Activated CD4-positive, alpha-beta T cell treated with anti-CD3 and anti-CD28 coated beads, Interleukin-2, amount 50 U/mL, for 24 hours (primary cell): ENCODE results near the gene HEPACAM.

Experiments
- DNase-seq, 2 donors: peaks; one replicate each; pipeline ENCODE4 v3.0.0-alpha.2; 2020; ENCODE audit warnings: low read depth in 1 of 2, low spot score in 1 of 2

HEPACAM gene

DNA sequence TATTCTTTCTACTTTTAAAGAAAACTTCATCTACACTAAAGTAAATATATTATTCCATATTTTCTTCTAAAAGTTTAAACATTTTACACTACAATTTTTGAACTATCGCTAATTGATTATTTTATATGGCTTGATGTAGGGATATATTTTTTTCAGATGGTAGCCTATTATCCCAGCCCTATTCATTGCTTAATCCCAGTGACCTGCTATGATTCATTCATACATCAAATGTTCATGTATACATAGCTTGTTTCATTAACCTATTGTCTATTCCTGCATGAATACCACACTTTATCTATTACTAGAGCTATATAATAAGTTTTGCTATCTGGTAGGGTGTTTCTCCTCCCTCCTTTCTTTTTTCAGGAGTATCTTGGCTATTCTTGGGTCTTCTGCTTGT is 33.2 kb downstream of the HEPACAM start:
- no peak for DNase-seq

DNA sequence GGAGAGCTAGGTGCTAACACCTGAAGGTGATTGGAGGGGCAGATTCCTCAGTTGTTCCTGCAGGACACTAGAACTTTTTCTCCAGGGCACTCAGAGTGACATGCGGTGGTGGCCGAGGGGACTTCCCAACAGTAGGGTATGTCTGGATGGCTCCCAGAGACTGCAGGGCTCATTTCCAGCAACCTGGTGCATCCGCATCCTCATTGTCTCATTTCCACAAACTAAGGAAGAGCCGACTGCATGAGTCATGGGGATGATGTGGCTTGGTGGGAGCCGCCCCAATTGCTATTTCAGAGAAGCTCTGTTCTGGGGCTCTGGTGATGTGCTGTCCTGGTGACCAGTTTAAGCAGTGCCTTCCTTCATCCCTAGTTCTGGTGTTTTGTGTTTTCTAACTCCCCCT is 35.4 kb downstream of the HEPACAM start:
- no peak for DNase-seq

DNA sequence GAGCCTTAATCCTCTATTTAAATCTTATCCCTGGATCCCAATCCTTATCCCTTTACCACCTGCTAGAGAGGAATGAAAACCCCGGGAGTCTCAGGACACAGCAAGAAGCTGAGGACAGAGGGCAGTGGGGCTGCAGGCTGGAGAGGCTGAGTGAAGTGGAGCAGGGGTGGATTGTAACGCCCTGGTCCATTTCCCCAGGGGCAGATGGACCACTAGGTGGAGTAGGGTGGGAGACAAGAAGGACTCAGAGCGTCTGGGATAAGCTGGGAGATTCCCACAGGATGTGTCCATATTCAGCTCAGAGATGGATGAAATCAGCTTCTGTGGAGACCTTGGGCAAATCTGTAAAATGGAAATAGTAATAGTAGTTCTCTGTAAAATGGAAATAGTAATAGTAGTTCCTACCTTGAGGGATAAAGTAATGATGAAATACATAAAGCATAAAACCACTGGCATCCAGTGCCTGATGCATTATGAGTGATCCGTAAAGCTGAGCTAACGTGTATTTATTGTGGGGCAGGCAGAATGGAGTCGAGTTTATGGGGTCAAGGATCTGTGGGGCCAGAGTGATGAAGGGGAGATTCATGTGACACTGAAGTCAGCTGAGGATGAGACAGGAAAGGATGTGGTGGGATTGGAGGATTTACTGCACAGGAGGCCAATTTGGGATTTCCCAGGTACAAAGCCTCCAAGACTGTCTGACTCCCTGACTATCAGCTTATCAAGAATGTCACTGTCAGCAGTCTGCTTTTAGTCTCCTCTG is 36.3 kb downstream of the HEPACAM start:
- DNase-seq, result no peak

DNA sequence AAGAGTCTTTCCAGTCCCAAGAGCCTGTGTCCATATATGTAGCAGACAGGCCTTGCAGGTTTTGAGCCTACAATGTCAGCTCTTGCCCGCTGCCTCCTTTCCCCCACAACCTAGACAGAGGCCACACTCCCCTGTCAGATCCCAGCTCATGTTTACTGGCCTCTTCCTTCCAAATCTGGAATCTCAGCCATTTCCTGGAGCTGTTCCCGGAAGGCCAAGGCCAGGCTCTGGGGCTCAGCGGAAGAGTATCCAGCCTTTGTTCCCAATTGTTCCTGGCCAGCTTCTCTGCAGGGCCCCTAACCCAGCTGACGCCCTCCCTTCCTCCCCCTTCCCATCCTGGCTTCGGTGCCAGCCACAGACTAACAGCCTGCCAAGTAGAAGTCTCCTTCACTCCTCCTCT is 37.1 kb downstream of the HEPACAM start:
- DNase-seq, result no peak

DNA sequence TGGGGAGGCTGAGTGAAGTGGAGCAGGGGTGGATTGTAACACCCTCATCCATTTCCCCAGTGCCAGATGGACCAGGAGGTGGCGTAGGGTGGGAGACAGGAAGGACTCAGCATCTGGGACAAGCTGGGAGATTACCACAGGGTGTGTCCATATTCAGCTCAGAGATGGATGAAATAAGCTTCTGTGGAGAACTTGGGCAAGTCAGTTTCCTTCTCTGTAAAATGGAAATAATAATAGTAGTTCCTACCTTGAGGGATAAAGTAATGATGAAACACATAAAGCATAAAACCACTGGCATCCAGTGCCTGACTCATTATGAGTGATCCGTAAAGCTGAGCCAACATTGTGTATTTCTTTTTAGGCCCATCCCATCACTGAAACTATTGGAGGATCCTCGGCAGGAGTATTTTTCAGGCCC is 37.6 kb downstream of the HEPACAM start:
- no peak for DNase-seq

DNA sequence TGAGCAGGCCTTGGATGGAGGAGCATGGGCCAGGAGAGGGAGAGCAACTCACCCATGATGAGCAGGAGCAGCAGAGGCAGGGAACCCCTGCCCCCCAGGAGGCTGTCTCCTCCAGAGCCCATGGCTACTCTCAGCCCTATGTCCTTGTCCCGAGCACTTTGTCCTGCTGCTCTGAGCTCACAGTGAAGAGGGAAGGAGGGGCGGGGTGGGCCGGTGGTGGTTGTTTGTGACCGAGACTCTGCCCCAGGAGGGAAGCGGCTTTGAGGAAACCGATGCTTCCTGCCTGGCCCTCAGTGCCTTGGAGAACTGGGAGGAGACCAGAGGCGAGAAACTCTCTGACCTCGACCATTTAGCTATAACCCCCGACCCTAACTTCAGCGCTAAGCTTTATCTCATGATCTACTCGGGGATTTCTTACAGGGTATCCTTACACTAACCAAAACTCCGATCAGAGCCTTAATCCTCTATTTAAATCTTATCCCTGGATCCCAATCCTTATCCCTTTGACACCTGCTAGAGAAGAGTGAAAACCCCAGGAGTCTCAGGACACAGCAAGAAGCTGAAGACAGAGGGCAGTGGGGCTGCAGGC is 38.1 kb downstream of the HEPACAM start, which contains the start of gene ROBO4:
ROBO4 (minus strand) TSS at position 192 of the 589 bp plus-strand sequence; CDS start at position 122, 70 bp downstream.
- no peak for DNase-seq

DNA sequence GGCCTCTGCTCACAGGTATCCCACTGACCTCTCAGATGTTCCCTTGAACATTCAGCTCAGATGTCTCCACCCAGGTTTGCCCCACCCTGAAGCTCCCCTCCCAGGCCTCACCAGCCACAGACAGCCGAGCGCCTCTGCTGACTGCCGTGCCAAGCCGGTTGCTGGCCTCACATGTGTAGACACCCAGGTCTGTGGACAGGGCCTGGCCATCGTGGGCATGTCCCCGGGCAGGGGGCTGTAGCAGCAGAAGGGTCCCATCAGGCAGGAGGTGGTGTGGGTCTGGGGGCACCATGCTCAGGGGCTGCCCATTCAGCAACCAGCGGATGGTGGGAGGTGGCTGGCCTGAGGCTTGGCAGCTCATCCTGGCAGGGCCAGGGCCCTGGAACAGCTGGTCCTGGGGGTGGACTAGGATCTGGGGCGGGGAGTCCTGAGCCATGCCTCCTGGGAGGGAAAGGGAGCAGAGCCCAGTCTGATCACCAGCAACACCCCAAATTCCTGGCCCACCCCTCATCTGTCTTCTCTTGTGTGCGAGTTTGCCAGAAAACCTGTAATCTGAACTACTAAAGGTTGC is 38.9 kb downstream of the HEPACAM start:
- no peak for DNase-seq

DNA sequence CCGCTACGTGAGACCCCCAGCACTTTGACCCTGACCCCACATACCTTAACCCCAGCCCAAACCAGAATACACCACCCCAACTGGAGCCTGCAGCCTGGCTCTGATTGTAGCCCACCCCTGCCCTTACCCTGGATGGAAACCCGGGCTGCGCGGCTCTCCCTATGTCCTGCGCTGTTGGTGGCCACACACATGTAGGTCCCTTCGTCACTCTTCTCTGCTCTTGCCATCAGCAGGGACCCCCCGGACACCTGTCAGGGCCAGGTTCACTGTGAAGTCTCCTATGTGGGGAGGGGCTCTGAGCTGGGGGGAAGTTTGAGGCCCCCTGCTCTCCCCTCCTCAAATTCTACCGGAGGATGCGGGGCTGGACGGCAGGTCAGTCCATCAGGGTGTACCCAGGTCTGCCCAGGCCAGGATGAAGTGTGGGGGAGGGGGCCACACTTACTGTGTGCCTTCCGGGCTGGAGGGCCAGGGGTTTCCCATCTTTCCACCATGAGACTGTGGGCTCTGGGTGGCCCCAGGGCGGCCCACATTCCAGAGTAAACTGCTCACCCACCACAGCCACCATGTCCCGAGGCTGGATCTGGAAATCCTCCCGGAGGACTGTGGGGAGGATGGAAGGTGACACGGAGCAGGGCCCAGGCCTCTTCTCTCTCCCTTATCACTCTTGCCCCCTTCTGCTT is 39.6 kb downstream of the HEPACAM start:
- no peak for DNase-seq

DNA sequence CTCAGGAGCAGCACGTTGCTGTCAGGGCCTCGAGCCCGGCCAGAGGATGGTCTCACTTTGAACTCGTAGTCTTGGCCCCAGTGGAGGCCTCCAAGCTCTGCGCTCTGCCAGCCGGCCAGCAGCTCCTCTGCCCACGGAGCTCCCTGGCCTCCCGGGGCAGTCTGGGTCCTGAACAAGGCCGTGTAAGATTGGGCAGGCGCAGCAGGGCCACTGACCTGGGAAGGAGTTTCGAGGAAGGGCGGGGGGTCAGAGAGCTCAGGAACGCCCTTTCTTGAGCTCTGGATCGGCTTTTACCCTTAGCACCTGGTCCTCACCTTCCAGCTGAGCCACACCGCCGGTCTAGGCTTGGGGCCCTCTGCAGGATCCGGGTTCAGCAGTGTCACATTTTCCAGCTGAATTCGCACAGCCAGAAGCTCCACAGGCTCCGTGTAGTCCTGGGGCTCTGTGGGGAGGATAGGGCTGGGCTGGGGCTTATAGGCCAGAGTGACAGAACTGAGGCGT is 40.3 kb downstream of the HEPACAM start:
- no peak for DNase-seq

DNA sequence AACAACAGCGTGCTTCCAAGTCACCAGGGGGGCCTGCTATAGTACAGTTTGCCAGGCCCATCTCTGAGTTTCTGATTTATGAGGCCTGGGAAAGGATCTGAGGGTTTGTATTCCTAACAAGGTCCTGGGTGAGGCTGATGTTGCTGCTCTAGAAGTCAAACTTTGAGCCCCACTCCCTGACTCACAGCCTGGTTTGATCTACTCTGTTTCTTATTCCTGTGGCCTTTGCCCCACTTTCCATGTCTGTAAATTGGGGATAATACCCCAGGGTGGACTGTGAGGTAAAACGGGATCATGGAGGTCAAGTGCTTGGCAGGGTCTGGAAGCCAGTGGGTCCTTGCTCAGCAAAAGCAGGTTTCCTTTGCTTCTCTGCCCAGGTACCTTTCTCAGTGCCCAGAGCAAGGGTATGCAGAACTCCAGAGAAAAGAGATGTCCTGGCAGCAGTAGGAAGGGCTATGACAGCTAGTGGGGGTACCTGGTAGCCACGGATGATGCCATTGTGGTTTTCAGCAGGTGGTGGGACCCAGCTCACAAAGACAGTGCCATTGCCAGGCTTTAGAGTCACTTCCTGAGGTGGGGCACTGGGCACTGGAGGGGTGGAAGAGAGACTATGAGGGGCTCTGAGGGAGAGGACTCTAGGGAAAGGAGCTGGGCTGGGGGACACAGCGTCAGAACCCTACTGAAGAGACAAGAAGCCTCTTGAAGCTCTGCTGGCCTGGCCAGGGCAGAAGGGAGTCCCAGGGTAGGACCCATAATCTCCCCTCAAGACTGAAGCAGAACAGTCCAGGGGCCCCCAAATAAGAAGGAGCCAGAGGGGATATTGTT is 41.0 kb downstream of the HEPACAM start:
- no peak for DNase-seq

DNA sequence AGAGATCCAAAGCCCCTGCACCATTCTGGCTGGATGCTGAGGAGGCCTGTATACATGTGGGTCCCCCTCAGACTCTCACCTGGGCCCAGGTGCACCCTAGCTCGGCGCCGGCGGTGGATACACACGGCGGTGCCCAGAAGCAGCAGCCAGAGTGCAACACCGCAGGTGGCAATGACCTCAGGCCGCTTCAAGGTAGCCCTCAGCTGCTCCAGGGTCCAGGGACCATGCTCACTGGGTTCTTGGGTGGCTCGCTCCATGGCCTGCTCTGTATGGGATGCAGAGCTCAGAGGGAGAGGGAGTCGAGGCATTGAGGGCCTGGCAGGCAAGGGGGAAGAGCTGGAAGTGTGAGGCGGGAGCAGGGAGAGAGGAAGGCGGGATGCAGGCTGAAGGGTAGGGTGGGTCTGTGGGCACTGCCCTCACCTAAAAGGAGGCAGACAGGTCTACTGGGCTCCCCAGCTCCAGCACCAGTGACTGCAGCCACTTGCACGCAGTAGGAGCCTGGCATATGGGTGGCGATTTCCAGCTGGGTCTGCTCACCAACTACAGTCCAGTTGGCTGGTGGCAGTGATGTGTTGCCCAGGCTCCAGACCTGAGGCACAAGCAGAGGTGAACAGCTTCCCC is 42.0 kb downstream of the HEPACAM start:
- no peak for DNase-seq

DNA sequence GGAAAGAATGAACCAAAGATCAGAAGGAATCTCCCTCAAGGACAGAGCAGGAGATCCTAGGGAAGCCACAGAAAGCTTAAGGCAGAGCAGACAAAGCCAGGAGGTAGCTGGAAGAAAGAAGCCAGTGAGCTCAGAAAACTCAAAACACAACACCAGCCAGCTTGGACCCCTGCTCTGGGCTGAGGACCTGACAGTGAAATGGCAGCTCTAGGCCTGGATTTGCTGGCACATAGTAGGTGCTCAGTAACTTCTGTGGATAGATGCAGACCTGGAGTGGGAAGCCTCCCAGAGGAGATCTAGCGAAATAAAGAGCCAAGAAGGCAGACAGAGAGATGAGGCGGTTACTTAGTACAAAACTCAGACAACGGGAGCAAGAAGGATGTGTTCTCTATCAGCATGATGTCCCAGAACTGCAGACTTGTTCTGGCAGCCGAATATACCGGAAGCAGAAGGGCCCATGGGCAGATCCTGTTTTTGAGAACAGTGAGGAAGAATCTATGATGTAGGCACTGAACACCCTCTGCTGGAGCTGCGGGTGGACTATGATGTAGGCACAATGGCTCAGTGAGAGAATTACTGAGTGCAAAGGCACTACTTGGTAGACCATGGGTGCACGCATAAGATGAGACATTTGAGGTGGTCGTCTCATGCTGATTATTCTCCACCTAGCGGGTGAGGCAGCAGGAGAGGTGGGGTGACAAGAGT is 42.9 kb downstream of the HEPACAM start:
- no peak for DNase-seq

DNA sequence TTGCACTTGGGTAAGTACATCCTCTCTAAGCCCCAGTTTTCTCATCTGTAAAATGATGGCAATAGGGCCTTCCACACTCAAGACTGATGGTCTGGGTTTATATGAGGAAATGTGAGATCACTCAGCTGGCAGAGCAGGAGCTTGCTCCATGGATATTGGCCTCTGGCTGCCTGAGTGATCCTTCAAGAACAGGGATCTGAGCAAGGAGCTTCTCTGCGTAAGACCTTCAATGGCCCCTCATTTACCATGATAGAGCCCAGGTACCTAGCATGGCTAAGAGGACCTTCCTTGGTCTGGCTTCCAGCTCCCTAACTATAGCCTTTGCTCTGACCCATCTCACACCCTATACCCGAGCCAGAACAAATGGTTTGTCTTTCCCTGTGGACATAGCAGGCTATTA is 43.7 kb downstream of the HEPACAM start:
- no peak for DNase-seq

DNA sequence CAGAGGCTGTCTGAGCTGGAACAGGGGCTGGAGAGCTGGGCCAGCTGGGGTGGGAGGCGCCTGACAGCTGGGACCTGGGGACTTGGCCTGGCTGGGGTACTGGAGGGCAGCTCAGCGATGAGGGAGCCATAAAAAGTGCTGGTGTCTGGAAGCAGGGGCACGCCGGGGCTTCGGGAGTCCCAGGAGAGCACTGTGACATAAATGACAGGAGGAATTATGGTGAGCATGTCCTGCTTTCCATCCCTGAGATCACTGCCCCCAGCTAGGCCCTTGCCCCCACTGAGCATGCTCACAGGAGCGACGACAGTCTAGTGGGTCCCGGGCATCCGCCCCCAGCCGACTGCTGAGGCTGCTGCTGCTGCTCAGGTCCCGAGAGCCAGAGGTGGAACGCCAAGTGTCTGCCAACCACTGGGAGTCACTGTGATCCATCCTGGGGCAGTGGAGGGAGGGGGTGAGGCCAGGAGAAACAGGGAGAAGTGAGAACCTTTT is 44.4 kb downstream of the HEPACAM start:
- no peak for DNase-seq

DNA sequence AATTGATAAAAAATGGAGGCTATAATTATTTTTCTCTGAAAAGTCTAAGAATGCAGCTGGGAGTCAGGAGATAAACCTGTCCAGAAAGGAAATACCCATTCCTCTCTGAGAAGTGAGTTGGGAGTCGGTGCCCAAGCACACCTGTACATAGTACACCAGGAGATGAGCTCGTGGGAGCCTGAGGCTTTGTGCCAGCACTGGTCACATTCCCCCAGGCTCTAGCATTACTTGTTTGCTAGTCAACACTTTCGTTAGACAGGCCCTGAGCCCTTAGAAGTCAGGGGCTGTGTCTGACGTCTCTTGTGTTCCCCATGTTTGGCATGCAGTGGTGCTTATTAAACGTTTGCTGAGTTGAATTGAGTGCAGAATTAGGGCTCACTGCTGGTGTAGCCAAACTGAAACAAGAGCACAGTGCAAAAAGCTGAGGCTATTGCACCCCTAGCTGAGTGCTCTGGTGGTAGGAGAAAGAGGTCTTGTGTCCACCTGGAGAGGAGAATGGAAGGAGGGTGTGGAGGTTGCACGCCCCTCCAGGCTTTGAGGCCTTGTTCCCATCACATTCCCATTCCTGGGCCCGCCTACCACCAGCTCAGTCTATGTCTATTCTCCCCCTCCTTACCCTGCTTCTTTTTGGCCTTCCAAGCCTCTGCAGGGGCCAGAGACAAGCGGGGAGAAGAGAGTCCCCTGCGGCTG is 45.0 kb downstream of the HEPACAM start:
- DNase-seq, result no peak

DNA sequence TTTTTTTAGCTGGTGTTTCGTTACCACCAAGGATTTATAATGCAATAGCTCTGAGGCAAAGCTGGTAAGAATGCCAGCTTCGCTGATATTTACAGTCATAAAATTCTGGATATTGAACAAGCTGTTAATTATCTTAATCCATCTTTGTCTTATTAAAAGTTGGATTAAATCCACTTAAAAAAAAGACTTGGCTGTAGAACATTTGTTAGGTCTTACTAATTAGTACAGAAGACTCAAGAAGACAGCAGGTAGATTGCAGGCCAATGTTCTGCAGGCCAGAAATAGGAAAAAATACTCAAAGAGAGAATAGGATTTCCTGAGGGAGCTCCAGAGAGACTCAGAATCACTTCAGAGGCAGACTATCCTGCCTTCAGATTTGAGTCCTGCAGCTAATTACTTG is 45.7 kb downstream of the HEPACAM start:
- DNase-seq, result no peak

DNA sequence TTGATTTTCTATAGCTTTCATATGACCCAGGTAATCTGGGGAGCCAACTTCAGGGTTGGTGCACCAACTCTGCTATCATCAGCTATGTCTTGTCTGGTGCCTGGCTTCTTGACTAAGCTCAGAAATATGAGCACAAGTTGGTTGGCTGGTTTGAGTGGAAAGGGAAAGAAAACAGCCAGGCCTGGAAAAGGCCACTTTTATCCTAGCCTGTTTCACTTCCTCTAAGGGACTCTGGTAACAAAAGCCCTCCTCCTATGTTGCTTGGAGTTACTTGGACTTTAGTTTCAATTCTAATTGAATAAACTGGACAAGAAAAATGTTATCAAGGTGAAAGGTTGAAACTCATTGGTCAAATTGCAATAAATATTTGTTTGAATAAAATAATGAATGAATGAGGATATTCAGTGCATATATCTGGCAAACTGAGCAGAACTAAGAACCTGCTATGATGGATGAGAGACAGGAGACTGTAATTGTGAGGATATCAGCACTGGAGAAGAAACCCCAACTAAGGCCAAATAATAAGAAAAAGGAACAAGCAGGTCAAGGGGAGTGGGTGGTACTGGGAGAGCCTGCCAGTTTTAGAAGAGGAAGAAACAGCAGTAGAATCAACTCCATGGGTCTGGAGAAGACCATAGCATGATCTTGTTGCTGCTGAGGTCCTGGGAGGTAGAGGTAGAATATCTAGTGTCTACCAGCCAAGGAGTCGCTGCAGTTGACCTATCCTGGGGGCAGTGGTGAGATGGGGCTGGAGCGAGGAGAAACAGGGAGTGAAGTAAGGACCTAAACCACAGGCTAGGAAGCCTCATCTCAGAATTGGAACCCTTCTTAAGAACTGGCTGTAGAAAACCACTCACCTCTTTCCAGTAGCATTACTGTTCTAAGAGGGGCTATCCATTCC is 46.4 kb downstream of the HEPACAM start:
- DNase-seq, result no peak

DNA sequence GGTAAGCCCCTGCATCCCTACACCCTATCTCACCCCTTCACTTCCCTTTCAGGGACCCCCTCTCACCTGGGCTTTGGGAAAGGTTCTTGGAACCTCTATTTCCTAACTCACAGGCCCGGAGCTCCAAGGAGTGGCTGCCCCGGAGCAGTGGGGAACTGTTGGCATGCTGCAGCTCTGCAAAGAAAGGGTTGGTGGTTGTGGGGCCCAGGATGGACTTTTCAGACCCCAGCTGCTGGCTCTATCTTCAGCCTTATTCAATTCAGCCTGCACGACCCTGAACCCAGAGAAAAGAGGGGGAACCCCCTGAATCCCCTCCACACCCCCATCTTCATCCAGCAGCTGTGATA is 48.2 kb downstream of the HEPACAM start:
- no peak for DNase-seq
